NCI-H510A treated with DMSO at 0.1 percent for 48 hours (cell line): Measurements from ENCODE around the gene CCDC152.

ENCODE experiments used
- DNase-seq: peaks from one replicate; lab custom pipeline; 2025; lab: John Stamatoyannopoulos, UW

The CCDC152 gene

DNA sequence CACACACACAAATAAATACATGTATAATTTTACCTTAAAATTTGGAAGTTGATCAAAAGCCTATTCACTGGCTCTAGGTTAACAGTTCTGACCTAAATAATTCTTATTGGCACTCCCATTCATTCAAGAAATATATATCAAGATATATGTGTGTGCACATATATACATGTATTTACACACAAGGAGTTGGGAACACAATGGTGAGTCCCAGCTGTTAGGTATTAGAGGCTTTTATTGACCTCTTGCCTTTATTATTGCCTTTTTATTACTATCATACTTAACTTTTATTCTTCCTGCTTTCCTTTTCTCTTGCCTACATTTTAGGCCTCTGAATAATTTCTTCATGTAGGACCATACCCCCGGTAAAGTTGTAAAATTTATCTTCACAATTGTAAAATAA, 25.0 kb downstream of the CCDC152 start:
- DNase-seq = no peak

DNA sequence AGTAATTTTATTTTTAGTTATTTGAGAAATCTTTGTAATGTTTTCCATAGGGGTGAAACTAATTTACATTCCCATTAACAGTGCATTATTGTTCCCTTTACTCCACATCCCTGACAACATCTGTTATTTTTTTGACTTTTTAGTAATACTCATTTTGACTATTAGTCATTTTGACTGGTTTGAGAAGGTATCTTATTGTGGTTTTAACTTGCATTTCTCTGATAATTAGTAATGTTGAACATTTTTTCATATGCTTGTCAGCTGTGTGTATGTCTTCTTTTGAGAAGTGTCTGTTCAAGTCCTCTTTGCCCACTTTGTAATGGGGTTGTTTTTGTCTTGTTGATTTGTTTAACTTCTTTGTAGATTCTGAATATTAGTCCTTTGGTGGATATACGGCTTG, 27.5 kb downstream of the CCDC152 start:
- DNase-seq = no peak

GRCh38 chr5:42785756-42786155, 29.1 kb downstream of the CCDC152 start:
- no peak for DNase-seq

- DNase-seq = no peak
Observed at GRCh38 chr5:42787073-42787472, 30.5 kb downstream of the CCDC152 start.

DNA sequence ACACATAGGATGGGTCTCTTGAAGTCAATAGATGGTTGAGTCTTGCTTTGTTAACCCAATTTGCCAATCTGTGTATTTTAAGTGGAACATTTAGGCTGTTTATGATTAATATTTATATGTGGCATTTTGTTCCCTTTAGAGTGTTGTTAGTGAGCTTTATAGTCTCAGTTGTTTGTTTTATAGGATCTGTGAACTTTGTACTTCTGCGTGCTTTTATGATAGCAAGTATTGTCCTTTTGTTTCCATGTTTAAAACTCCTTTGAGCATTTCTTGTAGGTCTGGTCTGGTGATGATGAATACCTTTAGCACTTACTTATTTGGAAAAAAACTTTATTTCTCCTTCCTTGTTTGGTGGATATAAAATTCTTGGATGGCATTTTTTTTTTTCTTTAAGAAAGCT, 31.2 kb downstream of the CCDC152 start:
- DNase-seq = no peak

DNA sequence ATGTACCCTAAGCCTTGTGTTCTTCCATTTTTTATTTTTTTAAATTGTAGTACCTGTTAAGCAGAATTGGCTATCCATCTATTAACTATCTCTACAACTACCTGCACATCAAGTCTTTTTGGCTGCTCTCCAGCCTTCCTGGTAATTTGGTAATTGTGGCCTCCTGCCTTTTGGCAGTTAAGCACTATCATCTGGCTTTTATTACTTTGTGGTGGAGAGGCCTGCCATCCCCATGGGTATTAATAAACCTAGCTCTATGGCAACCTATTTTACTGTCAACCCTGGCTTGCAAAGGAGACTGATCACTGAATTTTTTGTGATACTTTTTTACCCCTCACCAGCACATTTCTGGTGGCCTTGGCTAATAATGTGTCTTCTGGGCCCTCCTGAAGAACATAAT, 34.5 kb downstream of the CCDC152 start:
- no peak for DNase-seq

DNA sequence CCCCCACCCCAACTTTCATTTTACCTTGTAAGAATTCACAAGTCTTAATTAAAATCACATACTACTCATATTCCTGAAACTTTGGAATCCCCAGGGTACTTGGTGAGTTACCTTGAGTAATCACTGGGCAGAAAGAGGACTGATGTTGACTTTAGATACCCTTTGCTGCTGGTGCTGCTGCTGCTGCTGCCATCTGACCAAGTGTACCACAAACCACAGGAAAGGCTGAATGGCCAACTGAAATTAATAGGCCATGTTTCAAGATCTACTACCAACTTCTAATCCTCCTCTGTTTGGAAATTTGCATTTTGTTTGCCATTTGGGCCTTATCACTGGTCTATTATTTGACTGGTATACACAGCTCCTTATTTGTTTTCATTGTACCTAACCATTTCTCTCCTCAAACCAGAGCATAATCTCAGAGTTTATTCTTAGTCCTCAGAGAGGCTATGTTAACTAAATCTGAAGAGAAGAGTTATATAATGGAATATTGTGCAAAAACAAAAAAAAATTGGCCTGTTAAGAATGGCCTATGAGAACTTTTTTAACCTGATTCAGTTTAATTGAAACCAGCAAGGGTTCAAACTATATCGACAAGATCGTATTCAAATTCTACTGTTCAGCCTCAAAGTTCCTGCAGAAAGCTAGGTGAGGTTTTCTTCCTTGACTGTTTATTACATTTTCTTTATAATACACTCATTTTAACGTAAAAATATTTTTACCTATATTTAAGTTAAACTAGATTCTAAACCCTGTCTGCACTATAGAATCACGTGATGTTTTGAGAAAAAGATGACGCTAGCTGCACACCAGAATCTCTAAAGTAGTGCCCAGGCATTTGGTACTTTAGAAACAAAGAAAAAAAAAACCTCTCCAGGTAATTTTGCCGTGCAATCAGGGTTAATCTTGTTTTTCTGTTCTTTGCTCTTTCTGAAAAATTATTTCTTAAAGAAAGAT, 41.9 kb downstream of the CCDC152 start:
- no peak for DNase-seq

- DNase-seq = no peak
Observed at GRCh38 chr5:42799241-42799608, 42.6 kb downstream of the CCDC152 start.

GRCh38 chr5:42799668-42800114, 43.1 kb downstream of the CCDC152 start:
- no peak for DNase-seq

DNA sequence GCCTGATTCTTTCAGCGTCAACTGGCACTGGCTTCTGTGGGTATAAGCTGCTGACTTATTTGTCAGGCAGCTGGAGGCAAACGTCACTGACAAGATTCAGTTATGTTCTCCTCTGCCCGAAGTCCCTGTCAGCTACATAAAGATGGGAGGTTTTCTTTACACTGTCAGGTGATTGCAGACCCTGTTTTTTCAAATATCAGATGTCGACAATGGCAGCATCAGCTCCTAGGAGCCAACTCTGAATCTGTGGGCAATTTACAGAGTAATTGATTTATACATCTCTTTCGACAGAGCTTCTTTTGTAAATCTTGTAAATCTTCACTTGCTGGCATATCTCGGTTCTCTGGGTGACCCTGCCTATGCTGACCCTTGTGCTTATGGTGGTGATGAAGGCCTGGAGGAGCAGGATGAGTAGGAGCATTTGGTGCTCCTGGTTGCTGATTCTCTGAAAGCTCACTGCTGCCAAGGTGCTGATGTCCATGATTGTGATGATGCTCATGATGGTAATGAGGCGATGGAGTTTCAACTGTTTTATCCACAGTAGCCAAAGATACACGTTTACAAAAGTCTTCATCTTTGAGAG, 44.2 kb downstream of the CCDC152 start:
- DNase-seq = no peak

- DNase-seq = no peak
Observed at GRCh38 chr5:42801516-42802166, 45.0 kb downstream of the CCDC152 start.

DNA sequence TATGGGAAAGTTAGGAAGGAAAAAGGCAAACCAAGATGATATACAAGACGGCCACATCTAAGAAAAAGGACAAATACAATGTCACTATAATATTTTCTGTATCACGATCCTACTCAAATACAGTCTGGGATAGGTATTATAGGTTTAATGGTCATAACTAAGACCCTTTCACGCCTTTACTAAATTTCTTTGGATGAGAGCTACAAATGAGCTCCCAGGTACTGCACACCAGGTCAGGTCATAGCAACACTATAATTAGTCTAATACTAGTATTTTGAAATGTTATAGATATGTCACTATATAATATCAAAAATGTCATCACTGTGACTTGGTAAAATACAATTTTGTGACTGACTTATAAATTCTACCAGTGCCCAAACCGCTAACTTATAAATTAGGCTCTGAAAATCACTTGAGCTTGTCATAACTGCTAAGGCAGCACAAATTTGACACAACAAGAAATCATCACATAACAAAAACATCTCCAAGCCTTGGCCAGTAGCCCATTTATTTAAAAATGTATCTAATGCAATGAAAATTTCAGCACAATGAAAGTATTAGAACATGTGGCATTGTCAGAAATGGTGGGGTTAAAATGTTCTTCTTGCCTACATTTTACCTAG, 48.2 kb downstream of the CCDC152 start:
- DNase-seq = no peak

DNA sequence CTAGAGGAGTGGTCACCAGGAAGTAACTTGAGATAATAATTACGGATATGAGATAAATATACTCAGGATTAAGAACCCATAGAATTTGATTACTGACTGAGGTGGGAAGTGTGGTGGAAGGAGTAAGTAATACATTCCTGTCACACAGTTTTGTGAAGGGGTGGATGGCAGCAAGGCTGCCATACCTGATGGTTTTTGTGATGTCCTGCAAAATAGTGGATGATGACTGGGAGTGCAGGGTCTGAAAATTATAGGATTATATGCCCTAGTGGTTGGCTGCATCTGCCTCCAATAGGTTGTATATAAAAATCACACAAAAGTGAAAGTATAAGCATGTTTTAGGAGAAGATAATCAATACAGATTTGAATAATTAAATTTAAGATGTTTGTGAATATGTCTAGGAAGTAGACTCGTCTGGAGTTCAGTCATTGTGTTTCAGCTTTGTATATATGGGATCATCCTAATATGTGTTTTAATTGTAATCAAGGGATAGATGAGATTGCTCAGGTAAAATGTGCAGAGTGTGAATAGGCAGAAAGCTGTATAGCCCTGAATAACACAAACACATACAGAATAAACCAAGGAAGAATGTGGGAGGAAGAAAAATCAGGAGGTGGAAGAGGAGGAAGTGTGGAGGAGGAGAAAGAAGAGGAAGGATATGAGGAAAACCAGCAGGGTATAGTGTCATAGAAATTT, 49.5 kb downstream of the CCDC152 start:
- no peak for DNase-seq

DNA sequence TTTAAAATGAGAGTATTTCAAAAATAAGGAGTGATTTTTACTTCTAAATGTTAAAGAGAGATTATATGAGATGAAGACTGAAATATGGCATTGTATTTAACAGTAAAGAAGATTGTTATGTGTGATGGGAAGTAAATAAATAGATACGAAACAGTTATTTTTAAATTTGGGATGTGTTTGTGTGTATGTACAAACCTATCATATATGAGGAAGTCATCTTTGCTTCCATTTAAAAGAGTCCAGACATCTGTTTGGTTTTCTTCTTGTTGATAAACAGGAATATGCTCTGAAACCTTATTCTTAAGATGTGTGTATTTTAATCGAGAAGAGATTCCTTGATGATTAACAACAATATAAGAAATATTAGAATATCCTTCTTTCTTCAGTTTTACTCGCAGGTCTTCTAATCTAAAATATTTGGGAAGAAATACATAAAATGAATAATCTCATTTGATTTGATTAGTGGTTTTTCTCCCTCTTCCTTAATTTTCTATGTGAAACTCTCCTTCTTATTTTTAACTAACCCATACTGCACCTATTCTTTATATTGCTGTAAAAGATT, 50.2 kb downstream of the CCDC152 start:
- no peak for DNase-seq

DNA sequence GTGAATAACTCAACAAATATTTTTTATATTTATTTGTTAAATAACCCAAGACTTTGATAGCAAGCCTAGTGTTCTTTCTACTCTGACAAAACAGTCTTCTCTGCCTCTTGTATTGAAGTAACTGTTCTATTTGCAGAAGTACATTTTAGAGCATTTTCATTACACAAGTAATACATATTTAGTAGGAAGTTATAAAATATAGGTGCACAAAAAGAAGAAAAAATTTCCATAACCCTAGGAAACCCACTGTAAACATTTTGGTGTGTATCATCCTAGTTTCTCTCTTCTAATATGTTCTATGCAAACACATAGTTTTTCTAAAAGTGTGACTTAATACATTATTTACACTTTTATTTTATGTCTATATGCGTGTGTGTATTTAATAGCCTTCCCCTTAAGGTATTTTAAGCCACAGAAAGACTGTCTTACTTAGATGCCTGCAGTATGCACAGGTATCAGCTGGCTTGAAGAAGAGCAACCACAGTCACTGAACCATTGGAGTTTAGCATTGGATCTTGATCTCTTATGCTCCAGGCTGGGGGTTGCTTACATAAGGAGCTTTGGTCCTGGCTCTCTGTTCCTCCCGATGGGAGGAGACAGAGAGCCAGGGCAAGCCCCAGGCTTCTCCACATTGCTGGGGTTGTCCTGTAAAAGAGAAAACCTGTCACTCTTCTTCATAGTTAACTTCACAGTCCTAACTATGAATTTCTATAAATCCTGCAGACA, 51.3 kb downstream of the CCDC152 start:
- no peak for DNase-seq

GRCh38 chr5:42808888-42809611, 52.4 kb downstream of the CCDC152 start:
- no peak for DNase-seq

- no peak for DNase-seq
Observed at GRCh38 chr5:42810834-42811590, 54.4 kb downstream of the CCDC152 start.

GRCh38 chr5:42811591-42812446, 55.2 kb downstream of the CCDC152 start, which contains the start of gene SELENOP:
Gene SELENOP (minus strand): TSS chr5:42811892. CDS start chr5:42808353, 3,539 bp downstream.
- peak; percentile 11 for DNase-seq
